ENCODE data around the gene DTX4. TPM values are rescaled to one million over a fixed set of nuclear protein-coding genes. Genes with fewer than 3 reads are reported as not detected.
A peak's percentile ranks its signal among the peaks of the same experiment; 100 is the strongest.

The DTX4 gene
- total RNA-seq, 2 donors from 2014 or later = 16.1 to 16.6 TPM

- Mint-ChIP-seq H3K9me3 (no peaks in the 10 kb centered on the region), H3K4me3 (no peak overlapping the region), H3K36me3 (ENCODE audit: low read depth) (peaks cover 7% of the 10 kb centered on the region), H3K27me3 (ENCODE audit: insufficient read depth) (no peaks in the 10 kb centered on the region), H3K27ac (peak overlapping the region; percentile 94), H3K4me1 (peaks cover 22% of the 10 kb centered on the region)
- peak; percentile 86 for DNase-seq
- Histone ChIP-seq H3K9ac (ENCODE audit: extremely low read depth, low read length, poor library complexity, severe bottlenecking) (peak overlapping the region; percentile 73), H3K27me3 (ENCODE audit: control insufficient read depth, insufficient read depth, low read length, poor library complexity, severe bottlenecking) (no peaks in the 10 kb centered on the region), H3K36me3 (ENCODE audit: control insufficient read depth, insufficient read depth, low read length) (peaks cover 12% of the 10 kb centered on the region), H3K4me3 (ENCODE audit: low read length) (peak overlapping the region; percentile 88), H3K4me1 (ENCODE audit: control insufficient read depth, insufficient read depth, low read length) (peaks cover 5% of the 10 kb centered on the region), H3K27ac (ENCODE audit: low read depth, low read length) (peak overlapping the region; percentile 98), H3K9me3 (ENCODE audit: control insufficient read depth, low read length) (peaks cover 4% of the 10 kb centered on the region)
- no peak for TF ChIP-seq CTCF (conservative IDR thresholded peaks at IDR 0.05)
- 0 to 3% methylated on average over 12 to 37 of the region's 37 CpGs for WGBS, 2 experiments (ENCODE audit: insufficient coverage in 1 of 2, insufficient read length in 1 of 2)
These were observed 1.4 kb downstream of the DTX4 start for GRCh38 chr11:59173080-59173963.

GRCh38 chr11:59173964-59174663, 2.2 kb downstream of the DTX4 start:
- peaks cover 15% of the 10 kb centered on the region for H3K36me3 ChIP-seq (ENCODE audit: control insufficient read depth, insufficient read depth, low read length)
- TF ChIP-seq CTCF (conservative IDR thresholded peaks at IDR 0.05) = no peak
- peaks cover 5% of the 10 kb centered on the region for H3K4me1 ChIP-seq (ENCODE audit: control insufficient read depth, insufficient read depth, low read length)
- Mint-ChIP-seq H3K9me3 (no peaks in the 10 kb centered on the region), H3K27me3 (ENCODE audit: insufficient read depth) (no peaks in the 10 kb centered on the region), H3K4me1 (peaks cover 22% of the 10 kb centered on the region), H3K27ac (peak overlapping the region; percentile 94), H3K4me3 (no peak overlapping the region), H3K36me3 (ENCODE audit: low read depth) (peaks cover 9% of the 10 kb centered on the region)
- no peaks in the 10 kb centered on the region for H3K27me3 ChIP-seq (ENCODE audit: control insufficient read depth, insufficient read depth, low read length, poor library complexity, severe bottlenecking)
- H3K9ac ChIP-seq (ENCODE audit: extremely low read depth, low read length, poor library complexity, severe bottlenecking) = peak overlapping the region; percentile 73
- 8 to 27% methylated on average over 2 to 7 of the region's 7 CpGs for WGBS, 2 experiments (ENCODE audit: insufficient coverage in 1 of 2, insufficient read length in 1 of 2)
- peak overlapping the region; percentile 88 for H3K4me3 ChIP-seq (ENCODE audit: low read length)
- peak overlapping the region; percentile 98 for H3K27ac ChIP-seq (ENCODE audit: low read depth, low read length)
- DNase-seq = peak; percentile 89
- H3K9me3 ChIP-seq (ENCODE audit: control insufficient read depth, low read length) = peaks cover 11% of the 10 kb centered on the region

GRCh38 chr11:59174664-59175033, 2.7 kb downstream of the DTX4 start:
- peaks cover 22% of the 10 kb centered on the region for H3K4me1 Mint-ChIP-seq
- Histone ChIP-seq H3K9me3 (ENCODE audit: control insufficient read depth, low read length) (peaks cover 17% of the 10 kb centered on the region), H3K27ac (ENCODE audit: low read depth, low read length) (peak overlapping the region; percentile 98), H3K9ac (ENCODE audit: extremely low read depth, low read length, poor library complexity, severe bottlenecking) (no peak overlapping the region), H3K27me3 (ENCODE audit: control insufficient read depth, insufficient read depth, low read length, poor library complexity, severe bottlenecking) (no peaks in the 10 kb centered on the region), H3K4me3 (ENCODE audit: low read length) (peak overlapping the region; percentile 88), H3K4me1 (ENCODE audit: control insufficient read depth, insufficient read depth, low read length) (peaks cover 5% of the 10 kb centered on the region), H3K36me3 (ENCODE audit: control insufficient read depth, insufficient read depth, low read length) (peaks cover 18% of the 10 kb centered on the region)
- H3K4me3 Mint-ChIP-seq = peak overlapping the region; percentile 7
- H3K9me3 Mint-ChIP-seq = no peaks in the 10 kb centered on the region
- no peaks in the 10 kb centered on the region for H3K27me3 Mint-ChIP-seq (ENCODE audit: insufficient read depth)
- no peak for DNase-seq
- peak overlapping the region; percentile 94 for H3K27ac Mint-ChIP-seq
- no peak for TF ChIP-seq CTCF (conservative IDR thresholded peaks at IDR 0.05)
- peaks cover 9% of the 10 kb centered on the region for H3K36me3 Mint-ChIP-seq (ENCODE audit: low read depth)
- 70 to 89% methylated on average over 5 to 7 of the region's 7 CpGs for WGBS, 2 experiments (ENCODE audit: insufficient coverage in 1 of 2, insufficient read length in 1 of 2)
